H1 (cell line): ENCODE measurements around the gene NGEF. TPM values are rescaled to one million over a fixed set of nuclear protein-coding genes. Genes with fewer than 3 reads are reported as not detected.
A peak's percentile ranks its signal among the peaks of the same experiment; 100 is the strongest.

Experiments used
- ASH2L ChIP-seq: fragments of 200-600, 300-600 bp; sonication (generic); IDR thresholded peaks from one replicate; pipeline ENCODE4 v1.7.1; 2017; ENCODE audit warnings: low read length
- CHD2 ChIP-seq: IDR thresholded peaks from 2 replicates; pipeline ENCODE4 v1.6.1; 2012; ENCODE audit warnings: low read length, improper control_type of control experiment
- CREB1 ChIP-seq: IDR thresholded peaks from 2 replicates; pipeline ENCODE4 v1.6.1; 2012; ENCODE audit warnings: inconsistent platforms
- E2F6 ChIP-seq: IDR thresholded peaks from 2 replicates; pipeline ENCODE4 v1.6.1; 2012; ENCODE audit warnings: inconsistent platforms
- GABPA ChIP-seq: IDR thresholded peaks from 2 replicates; pipeline ENCODE4 v1.6.1; 2011; ENCODE audit warnings: mild to moderate bottlenecking, low read length, moderate library complexity, borderline replicate concordance; ENCODE audit not compliant: insufficient read depth
- GTF2F1 ChIP-seq: IDR thresholded peaks from 2 replicates; pipeline ENCODE4 v1.6.1; 2012; ENCODE audit warnings: low read depth, low read length, improper control_type of control experiment, borderline replicate concordance
- KDM5A ChIP-seq: fragments of 200-600 bp; IDR thresholded peaks from 2 replicates; pipeline ENCODE4 v1.7.1; 2012; ENCODE audit warnings: mild to moderate bottlenecking, low read length, inconsistent platforms, mixed read lengths
- NRF1 ChIP-seq: IDR thresholded peaks from 2 replicates; pipeline ENCODE4 v1.6.1; 2011; ENCODE audit warnings: mild to moderate bottlenecking, low read depth, low read length, improper control_type of control experiment
- POU5F1 ChIP-seq: IDR thresholded peaks from 2 replicates; pipeline ENCODE4 v1.6.1; 2011; ENCODE audit warnings: low read depth, mild to moderate bottlenecking, low read length, moderate library complexity
- RAD21 ChIP-seq, 2 experiments: IDR thresholded peaks in 1 of 2; conservative IDR thresholded peaks in 1 of 2; 2 replicates each; pipeline ENCODE4 v1.6.1; 2011; ENCODE audit warnings: low read depth in 2 of 2, low read length in 2 of 2, improper control_type of control experiment in 1 of 2, inconsistent platforms in 1 of 2, mild to moderate bottlenecking in 1 of 2, moderate library complexity in 1 of 2
- RBBP5 ChIP-seq: IDR thresholded peaks from 2 replicates; pipeline ENCODE4 v1.7.1; 2012; ENCODE audit warnings: low read depth, mild to moderate bottlenecking, inconsistent platforms, low read length, moderate library complexity, borderline replicate concordance
- TAF7 ChIP-seq: optimal IDR thresholded peaks from 2 replicates; pipeline ENCODE3; 2011; ENCODE audit warnings: low read depth, mild to moderate bottlenecking, inconsistent platforms, low read length, moderate library complexity, borderline replicate concordance
- TBP ChIP-seq: IDR thresholded peaks from 2 replicates; pipeline ENCODE4 v1.6.1; 2011; ENCODE audit warnings: low read depth, low read length, improper control_type of control experiment
- polyA plus RNA-seq, 7 experiments: library from polyadenylated mRNA; depleted of rRNA in 3 of 7; stranded (reverse) in 5 of 7; unstranded in 2 of 7; fragments of >200 nt in 5 of 7; fragments of 200-250 nt in 2 of 7; gene quantifications; 1 replicate in 5 of 7; 2 replicates in 1 of 7; 4 replicates in 1 of 7; pipeline versions ENCODE4 v1.2.1 to v1.2.3, GENCODE V29; 2011 to 2013; ENCODE audit warnings: missing spikeins in 2 of 7, mixed read lengths in 2 of 7
- total RNA-seq: library from RNA; stranded (reverse); fragmentation: NEBNext Ultra II Directional; extraction: Animal tissue kit (Norgen Biotek cat#: 25700); gene quantifications from 2 replicates; pipeline ENCODE4 v1.2.1, GENCODE V29; 2021

Gene NGEF
- total and polyA plus RNA-seq, 2 of the 8 experiments (the other 6 are each of a cell fraction or from before 2014, with no cell fraction given) = 2.7 to 3.2 TPM

- TF ChIP-seq NRF1 = no peak
- no peak for TF ChIP-seq KDM5A
- TF ChIP-seq TBP = no peak; the same call in 1 of the 2 replicates
- TF ChIP-seq ASH2L = peak; percentile 51
- TF ChIP-seq CREB1 = peak; percentile 45; the same call in 1 of the 2 replicates
- no peak for TF ChIP-seq CHD2
- peak; percentile 53 to 68 for TF ChIP-seq RAD21 (IDR thresholded peaks at IDR 0.05 in 1 of 2, conservative IDR thresholded peaks at IDR 0.05 in 1 of 2; ENCODE audit: low read depth in 2 of 2, low read length in 2 of 2)
- no peak for TF ChIP-seq E2F6
- no peak for TF ChIP-seq GABPA
- TF ChIP-seq POU5F1 = no peak
- TF ChIP-seq TAF7 = no peak
- 0 out of 2 replicates have a peak, but pooled peaks have one; percentile 82 for TF ChIP-seq RBBP5
- TF ChIP-seq GTF2F1 = no peak
Measured at GRCh38 chr2:232982926-232983668, 30.0 kb downstream of the NGEF start (continued).
